Cardiac fibroblast (primary cell): ENCODE results near the gene RTN4IP1.

Experiments used
- DNase-seq, 2 donors: peaks; one replicate each; pipeline versions ENCODE4 v3.0.0 to v3.0.0-alpha.2; 2010; ENCODE audit warnings: low read depth in 2 of 2
- H3K4me3 ChIP-seq, 2 donors: replicated peaks in 1 of 2; 1 replicate in 1 of 2; 2 replicates in 1 of 2; pipeline ENCODE4 v1.5.1; 2011; ENCODE audit warnings: low read depth in 2 of 2, low read length in 2 of 2, mild to moderate bottlenecking in 2 of 2, moderate library complexity in 1 of 2
- CTCF ChIP-seq: IDR thresholded peaks from one replicate; pipeline ENCODE4 v1.5.1; 2011; ENCODE audit warnings: low read depth, mild to moderate bottlenecking, low read length, inconsistent platforms

Gene RTN4IP1

GRCh38 chr6:106522562-106523250 is 106.6 kb downstream of the RTN4IP1 start:
- no peak overlapping the region for H3K4me3 ChIP-seq
- no peak for TF ChIP-seq CTCF
- no peak for DNase-seq
